UCSD-AML1 (cell line): ENCODE results near the gene SIM2.
"Not testable (repeated sequence)": the region's sequence is repeated elsewhere in the genome, so short reads cannot be mapped to it uniquely, and the experiment has no call there.

Experiments used
- DNase-seq: peaks from one replicate; lab custom pipeline; 2025; ENCODE audit not compliant: unreplicated experiment; lab: John Stamatoyannopoulos, UW

SIM2 gene, protein sequence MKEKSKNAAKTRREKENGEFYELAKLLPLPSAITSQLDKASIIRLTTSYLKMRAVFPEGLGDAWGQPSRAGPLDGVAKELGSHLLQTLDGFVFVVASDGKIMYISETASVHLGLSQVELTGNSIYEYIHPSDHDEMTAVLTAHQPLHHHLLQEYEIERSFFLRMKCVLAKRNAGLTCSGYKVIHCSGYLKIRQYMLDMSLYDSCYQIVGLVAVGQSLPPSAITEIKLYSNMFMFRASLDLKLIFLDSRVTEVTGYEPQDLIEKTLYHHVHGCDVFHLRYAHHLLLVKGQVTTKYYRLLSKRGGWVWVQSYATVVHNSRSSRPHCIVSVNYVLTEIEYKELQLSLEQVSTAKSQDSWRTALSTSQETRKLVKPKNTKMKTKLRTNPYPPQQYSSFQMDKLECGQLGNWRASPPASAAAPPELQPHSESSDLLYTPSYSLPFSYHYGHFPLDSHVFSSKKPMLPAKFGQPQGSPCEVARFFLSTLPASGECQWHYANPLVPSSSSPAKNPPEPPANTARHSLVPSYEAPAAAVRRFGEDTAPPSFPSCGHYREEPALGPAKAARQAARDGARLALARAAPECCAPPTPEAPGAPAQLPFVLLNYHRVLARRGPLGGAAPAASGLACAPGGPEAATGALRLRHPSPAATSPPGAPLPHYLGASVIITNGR

GRCh38 chr21:36698981-36699545, at the start of gene SIM2:
SIM2 (plus strand) TSS chr21:36699115; CDS start chr21:36699747, 632 bp downstream.
- no peak for DNase-seq

DNA sequence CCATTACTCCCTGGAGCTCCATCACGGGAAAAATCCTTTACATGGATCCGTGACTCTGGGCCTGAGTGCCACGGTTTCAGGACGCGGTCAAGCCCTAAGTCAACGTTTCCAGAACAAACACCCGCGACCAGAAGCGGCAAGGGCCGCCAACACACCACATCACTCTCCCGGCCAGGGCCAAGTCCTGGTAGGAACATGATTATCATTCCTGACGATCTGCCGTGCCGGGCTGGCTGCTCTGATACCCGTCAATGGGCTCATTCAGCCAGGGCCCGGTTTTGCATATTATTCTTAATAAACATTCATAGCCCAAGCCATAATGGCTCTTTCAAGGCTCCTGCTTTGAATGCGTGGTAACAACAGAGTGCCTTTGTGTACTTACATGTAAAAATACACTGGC, 44.6 kb upstream of the SIM2 start:
- DNase-seq: no peak

DNA sequence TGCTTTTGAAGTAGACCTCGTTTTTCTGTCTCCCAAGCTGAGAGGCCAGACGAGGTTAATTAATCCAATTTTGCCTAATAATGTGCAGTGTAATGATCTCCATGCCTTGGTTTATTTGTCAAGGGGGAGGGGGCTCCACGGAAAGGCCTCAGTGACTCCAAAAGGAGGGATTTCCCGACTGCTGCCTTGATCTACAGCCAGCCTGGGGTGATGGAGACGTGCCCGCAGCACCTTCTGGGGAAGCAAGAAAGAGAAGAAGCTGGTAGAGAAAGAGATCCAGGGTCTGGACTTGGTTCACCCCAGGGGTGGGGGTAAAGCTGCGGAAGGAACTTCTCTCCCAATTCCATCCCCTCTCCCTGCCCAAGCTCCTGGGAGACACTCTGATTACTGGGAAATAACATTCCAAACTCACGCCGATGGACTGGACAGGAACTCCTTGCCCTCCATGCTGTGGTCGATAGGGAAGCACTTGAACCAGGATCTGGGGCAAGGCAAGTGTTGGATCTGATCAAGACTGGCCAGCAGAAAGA, 44.1 kb upstream of the SIM2 start:
- no peak for DNase-seq

DNA sequence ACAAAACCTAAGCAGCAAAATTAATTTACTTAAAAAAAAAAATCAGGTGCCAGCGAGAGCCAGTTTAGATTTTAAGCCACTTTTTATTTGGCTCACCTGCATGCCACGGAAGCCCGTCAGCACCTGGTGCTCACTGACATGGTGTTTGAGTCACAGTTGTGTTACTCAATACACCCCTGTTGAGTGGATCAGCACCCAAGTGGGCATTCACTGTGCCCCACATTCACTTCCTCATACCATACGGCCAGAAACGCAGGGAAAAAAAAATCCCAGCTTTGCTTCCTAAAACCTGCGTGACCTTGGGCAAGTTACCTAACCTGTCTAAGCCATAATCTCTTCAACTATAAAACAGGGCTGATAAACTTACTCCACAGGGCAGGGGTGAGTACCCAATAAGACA, 42.8 kb upstream of the SIM2 start:
- DNase-seq: no peak

- DNase-seq: not testable (repeated sequence)
Observed at GRCh38 chr21:36657290-36657689, 41.6 kb upstream of the SIM2 start.

- DNase-seq: no peak
Observed at GRCh38 chr21:36657999-36658398, 40.9 kb upstream of the SIM2 start.

DNA sequence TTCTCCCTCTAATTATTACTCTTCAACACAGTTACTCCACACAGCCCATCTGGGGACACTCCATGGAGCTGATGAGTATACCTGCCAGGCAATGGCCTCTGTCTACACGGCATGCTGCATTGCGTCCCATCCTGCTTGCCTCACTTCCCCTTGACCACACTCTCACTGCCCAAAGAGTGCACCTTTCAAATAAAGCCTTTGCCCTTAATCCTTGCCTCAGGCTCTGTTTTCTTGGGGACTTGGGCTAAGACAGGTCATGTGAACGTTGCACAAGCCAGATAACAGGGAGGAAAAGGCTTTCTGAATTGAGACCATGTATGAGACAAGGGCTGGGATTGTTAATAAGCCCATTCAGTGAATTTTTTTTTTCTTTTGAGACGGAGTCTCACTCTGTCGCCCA, 40.0 kb upstream of the SIM2 start:
- DNase-seq: no peak

DNA sequence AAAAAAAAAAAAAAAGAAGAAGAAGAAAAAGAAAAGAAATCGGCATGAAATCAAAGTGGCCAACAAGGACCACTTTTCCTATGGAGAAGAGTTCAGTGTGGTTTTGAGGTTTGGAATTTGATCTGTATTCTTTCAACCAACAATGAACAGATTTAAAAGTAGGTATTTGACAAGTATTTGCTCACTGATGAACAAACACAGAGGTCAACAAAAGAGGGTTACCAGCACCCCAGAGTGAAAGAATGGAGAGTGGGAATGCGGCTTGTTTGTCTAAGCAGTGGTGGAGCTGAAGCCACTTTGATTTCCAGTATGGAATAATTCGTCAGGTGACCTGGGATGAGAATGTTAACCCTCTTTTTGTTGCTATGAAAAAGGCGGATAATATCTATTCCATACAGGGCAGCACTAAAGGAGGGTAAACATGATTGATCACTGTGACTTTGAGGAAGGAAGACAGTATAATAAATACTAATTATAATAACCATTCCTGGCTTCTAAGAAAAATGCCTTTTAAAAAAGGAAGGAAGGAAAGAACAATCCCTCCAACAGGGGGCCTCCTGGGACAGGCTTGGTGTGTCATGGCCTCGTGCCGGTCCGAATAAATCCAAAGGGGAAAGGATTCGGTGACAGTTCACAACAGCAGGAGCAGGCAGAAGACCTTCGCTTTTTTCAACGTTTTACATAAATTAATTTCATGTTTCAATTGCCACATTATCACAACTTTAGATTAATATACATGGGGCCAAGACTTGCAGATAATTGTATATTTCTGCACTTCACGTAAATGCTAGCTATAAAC, 37.2 kb upstream of the SIM2 start:
- no peak for DNase-seq

GRCh38 chr21:36663033-36663855, 35.7 kb upstream of the SIM2 start:
- no peak for DNase-seq

GRCh38 chr21:36664662-36664990, 34.3 kb upstream of the SIM2 start:
- DNase-seq: no peak

GRCh38 chr21:36665806-36666205, 33.1 kb upstream of the SIM2 start:
- DNase-seq: no peak

DNA sequence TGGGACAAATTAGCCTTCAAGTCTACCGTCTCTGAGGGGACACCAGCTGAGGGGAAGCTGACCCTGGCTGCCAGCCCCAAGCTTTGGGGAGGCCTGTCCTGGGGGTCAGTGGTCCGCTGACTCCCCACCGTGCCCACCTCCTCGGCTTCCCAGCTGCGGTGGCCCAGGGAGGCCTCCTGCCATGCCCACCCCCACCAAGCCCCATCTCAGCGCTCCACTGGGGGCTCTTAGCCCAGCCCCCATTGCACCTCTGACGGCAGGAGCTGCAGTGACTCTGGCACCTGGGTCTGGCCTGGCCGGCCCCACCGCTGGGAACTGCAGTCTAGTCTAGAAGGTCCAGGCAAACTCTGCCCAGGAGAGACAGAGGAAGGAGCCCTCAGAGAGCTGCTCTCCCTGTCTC, 30.2 kb upstream of the SIM2 start:
- no peak for DNase-seq

GRCh38 chr21:36671836-36672235, 27.1 kb upstream of the SIM2 start:
- DNase-seq: no peak

DNA sequence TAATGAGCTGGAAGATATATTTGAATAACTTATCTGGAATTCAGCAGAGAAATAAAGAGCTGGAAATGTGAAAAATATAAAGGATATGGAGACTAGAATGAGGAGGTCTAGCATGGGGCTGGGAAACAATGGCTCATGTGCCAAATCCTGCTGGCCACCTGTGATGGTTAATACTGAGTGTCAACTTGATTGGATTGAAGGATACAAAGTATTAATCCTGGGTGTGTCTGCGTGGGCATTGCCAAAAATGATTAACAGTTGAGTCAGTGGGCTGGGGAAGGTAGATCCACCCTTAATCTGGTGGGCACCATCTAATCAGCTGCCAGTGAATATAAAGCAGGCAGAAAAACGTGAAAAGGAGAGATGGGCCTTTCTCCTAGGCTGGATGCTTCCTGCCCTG, 26.6 kb upstream of the SIM2 start:
- DNase-seq: not testable (repeated sequence)

DNA sequence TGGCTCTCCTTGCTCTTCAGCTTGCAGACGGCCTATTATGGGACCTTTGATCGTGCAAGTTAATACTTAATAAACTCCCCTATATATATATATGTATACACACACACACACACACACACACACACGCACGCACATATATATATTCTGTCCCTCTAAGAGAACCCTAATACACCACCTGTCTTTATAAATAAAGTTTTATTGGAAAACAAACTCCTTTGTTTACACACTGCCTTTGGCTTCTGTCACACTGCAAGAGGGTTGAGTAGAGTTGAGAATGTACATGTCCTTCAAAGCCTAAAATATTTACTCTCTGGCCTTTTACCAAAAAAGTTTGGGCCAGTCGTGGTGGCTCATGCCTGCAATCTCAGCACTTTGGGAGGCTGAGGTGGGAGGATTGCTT, 26.2 kb upstream of the SIM2 start:
- DNase-seq: no peak

- no peak for DNase-seq
Observed at GRCh38 chr21:36676039-36676950, 22.6 kb upstream of the SIM2 start.

DNA sequence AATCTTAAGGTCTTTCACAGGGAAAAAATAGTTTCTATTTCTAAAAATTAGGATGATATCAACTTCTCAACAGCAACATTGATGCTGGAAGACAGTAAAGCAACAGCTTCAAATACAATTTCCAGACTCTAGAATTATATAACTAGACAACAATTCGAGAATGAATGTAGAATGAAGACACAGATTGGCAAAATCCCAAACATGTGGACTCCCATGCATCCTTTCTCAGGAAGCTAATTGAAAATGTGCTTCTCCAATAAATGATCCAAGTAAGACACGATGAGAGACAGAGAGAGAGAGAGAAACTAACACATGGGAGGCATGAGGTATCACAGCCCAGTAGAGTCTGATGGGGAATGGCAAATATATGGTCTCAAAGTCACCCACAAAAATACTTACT, 21.5 kb upstream of the SIM2 start:
- no peak for DNase-seq

GRCh38 chr21:36678538-36678937, 20.4 kb upstream of the SIM2 start:
- DNase-seq: no peak

- no peak for DNase-seq
Observed at GRCh38 chr21:36681117-36681631, 17.7 kb upstream of the SIM2 start.
